ENCODE results near the gene SLC25A21.

Gene SLC25A21

GRCh38 chr14:36671149-36671548 is 501.3 kb downstream of the SLC25A21 start:
- no peaks in the 10 kb centered on the region for H3K36me3 ChIP-seq (ENCODE audit: low read length)
- H4K20me1 ChIP-seq (ENCODE audit: low read depth, low read length): no peaks in the 10 kb centered on the region
- TF ChIP-seq CTCF (IDR thresholded peaks at IDR 0.05; ENCODE audit: insufficient read depth, low read length, poor library complexity, severe bottlenecking) (no peak), EZH2phosphoT487 (conservative IDR thresholded peaks at IDR 0.05; ENCODE audit: low read length) (no peak)
- H3F3A ChIP-seq (ENCODE audit: insufficient read depth): no peaks in the 10 kb centered on the region
- no peak overlapping the region for H3K9ac ChIP-seq (ENCODE audit: low read length)
- H3K27me3 ChIP-seq (ENCODE audit: low read length): no peaks in the 10 kb centered on the region
- H3K9me3 ChIP-seq (ENCODE audit: insufficient read depth, low read length): no peaks in the 10 kb centered on the region
- no peaks in the 10 kb centered on the region for H3K9me2 ChIP-seq (replicated peaks; ENCODE audit: insufficient read depth, low read length)
- no peaks in the 10 kb centered on the region for H3K79me2 ChIP-seq (ENCODE audit: insufficient read depth, low read length)
- H3K4me2 ChIP-seq (ENCODE audit: low read depth, low read length, poor library complexity, severe bottlenecking): no peak overlapping the region
- H3K27ac ChIP-seq (ENCODE audit: low read depth, low read length): no peak overlapping the region
- H2AFZ ChIP-seq (ENCODE audit: low read depth, low read length, severe bottlenecking): no peak overlapping the region
- no peak overlapping the region for H3K4me3 ChIP-seq (ENCODE audit: insufficient read depth, low read length, poor library complexity, severe bottlenecking)

GRCh38 chr14:36667679-36668078 is 504.7 kb downstream of the SLC25A21 start:
- Histone ChIP-seq H3K79me2 (ENCODE audit: insufficient read depth, low read length) (no peaks in the 10 kb centered on the region), H3K9me2 (replicated peaks; ENCODE audit: insufficient read depth, low read length) (no peaks in the 10 kb centered on the region), H2AFZ (ENCODE audit: low read depth, low read length, severe bottlenecking) (no peak overlapping the region), H3K4me3 (ENCODE audit: insufficient read depth, low read length, poor library complexity, severe bottlenecking) (no peak overlapping the region), H3K9ac (ENCODE audit: low read length) (no peak overlapping the region), H3K9me3 (ENCODE audit: insufficient read depth, low read length) (no peaks in the 10 kb centered on the region), H3K27me3 (ENCODE audit: low read length) (no peaks in the 10 kb centered on the region), H3K4me2 (ENCODE audit: low read depth, low read length, poor library complexity, severe bottlenecking) (no peak overlapping the region), H3K27ac (ENCODE audit: low read depth, low read length) (no peak overlapping the region), H3K36me3 (ENCODE audit: low read length) (no peaks in the 10 kb centered on the region), H4K20me1 (ENCODE audit: low read depth, low read length) (no peaks in the 10 kb centered on the region), H3F3A (ENCODE audit: insufficient read depth) (no peaks in the 10 kb centered on the region)
- TF ChIP-seq EZH2phosphoT487 (conservative IDR thresholded peaks at IDR 0.05; ENCODE audit: low read length) (no peak), CTCF (IDR thresholded peaks at IDR 0.05; ENCODE audit: insufficient read depth, low read length, poor library complexity, severe bottlenecking) (no peak)

GRCh38 chr14:36666416-36667206 is 505.8 kb downstream of the SLC25A21 start:
- no peak overlapping the region for H3K27ac ChIP-seq (ENCODE audit: low read depth, low read length)
- H3K4me3 ChIP-seq (ENCODE audit: insufficient read depth, low read length, poor library complexity, severe bottlenecking): no peak overlapping the region
- no peak overlapping the region for H3K9ac ChIP-seq (ENCODE audit: low read length)
- H3F3A ChIP-seq (ENCODE audit: insufficient read depth): no peaks in the 10 kb centered on the region
- no peaks in the 10 kb centered on the region for H3K9me3 ChIP-seq (ENCODE audit: insufficient read depth, low read length)
- H3K36me3 ChIP-seq (ENCODE audit: low read length): no peaks in the 10 kb centered on the region
- no peaks in the 10 kb centered on the region for H3K9me2 ChIP-seq (replicated peaks; ENCODE audit: insufficient read depth, low read length)
- H3K79me2 ChIP-seq (ENCODE audit: insufficient read depth, low read length): no peaks in the 10 kb centered on the region
- no peaks in the 10 kb centered on the region for H4K20me1 ChIP-seq (ENCODE audit: low read depth, low read length)
- TF ChIP-seq CTCF (IDR thresholded peaks at IDR 0.05; ENCODE audit: insufficient read depth, low read length, poor library complexity, severe bottlenecking): no peak
- no peak for TF ChIP-seq EZH2phosphoT487 (conservative IDR thresholded peaks at IDR 0.05; ENCODE audit: low read length)
- no peak overlapping the region for H2AFZ ChIP-seq (ENCODE audit: low read depth, low read length, severe bottlenecking)
- no peaks in the 10 kb centered on the region for H3K27me3 ChIP-seq (ENCODE audit: low read length)
- no peak overlapping the region for H3K4me2 ChIP-seq (ENCODE audit: low read depth, low read length, poor library complexity, severe bottlenecking)

Measured in SU-DHL-6 (cell line).